Esophagus muscularis mucosa (tissue), 4 donors: ENCODE measurements around the gene ZNF618.

ENCODE experiments used
- CTCF ChIP-seq, 3 experiments: fragments of 200-600 bp in 2 of 3; fragments of 450-650 bp in 1 of 3; sonication (generic) in 2 of 3; IDR thresholded peaks; one replicate each; pipeline ENCODE4 v1.5.1; 2017 to 2019; ENCODE audit warnings: antibody characterized with exemption in 3 of 3, mild to moderate bottlenecking in 2 of 3, moderate library complexity in 1 of 3
- EP300 ChIP-seq: sonication (generic); formaldehyde crosslinking; IDR thresholded peaks from one replicate; pipeline ENCODE4 v1.6.1; 2017; ENCODE audit warnings: antibody characterized with exemption
- POLR2A ChIP-seq: fragments of 450-650 bp; IDR thresholded peaks from one replicate; pipeline ENCODE4 v1.6.1; 2017; ENCODE audit warnings: antibody characterized with exemption, moderate library complexity, mild to moderate bottlenecking, low read depth

- no peak for TF ChIP-seq EP300
- no peak for TF ChIP-seq POLR2A
- TF ChIP-seq CTCF (IDR thresholded peaks at IDR 0.05) = no peak
These were observed 71.8 kb downstream of the ZNF618 start for GRCh38 chr9:113947941-113948340.
